GM12891 (cell line): ENCODE measurements around the gene KIDINS220.

ENCODE experiments used
- PAX5 ChIP-seq: IDR thresholded peaks from 2 replicates; pipeline ENCODE4 v1.6.1; 2011; ENCODE audit warnings: low read length, moderate library complexity, mild to moderate bottlenecking; ENCODE audit not compliant: insufficient read depth, severe bottlenecking
- POLR2A ChIP-seq: IDR thresholded peaks from 2 replicates; pipeline ENCODE4 v1.6.1; 2011; ENCODE audit warnings: low read depth, low read length, control low read depth
- POLR2AphosphoS5 ChIP-seq: IDR thresholded peaks from 2 replicates; pipeline ENCODE4 v1.6.1; 2011; ENCODE audit warnings: low read depth, low read length, control low read depth
- TAF1 ChIP-seq: IDR thresholded peaks from 2 replicates; pipeline ENCODE4 v1.6.1; 2011; ENCODE audit warnings: low read depth, low read length, control low read depth

DNA sequence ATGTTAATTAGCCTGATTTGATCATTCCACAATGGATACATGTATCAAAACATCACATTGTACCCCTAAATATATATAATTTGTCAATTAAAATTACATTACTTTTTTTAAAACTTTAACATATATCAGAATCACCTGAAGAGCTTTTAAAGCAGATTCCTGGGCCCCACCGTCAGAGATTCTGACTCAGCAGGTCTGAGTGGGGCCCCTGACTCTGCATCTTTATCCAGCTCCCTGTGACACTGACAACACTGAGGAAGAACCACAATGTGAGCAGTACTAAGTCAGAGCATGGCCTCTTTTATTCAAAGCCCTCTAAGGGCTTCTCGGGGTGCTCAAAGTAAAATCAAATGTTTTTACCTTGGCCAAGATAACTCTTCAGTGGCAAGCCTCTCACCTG is 9.7 kb downstream of the KIDINS220 start:
- TF ChIP-seq POLR2A (no peak), POLR2AphosphoS5 (no peak), TAF1 (no peak), PAX5 (no peak)
